Cardiac muscle cell (in vitro differentiated cells and primary cell): Measurements from ENCODE around the gene PAXIP1. TPM values are rescaled to one million over a fixed set of nuclear protein-coding genes. Genes with fewer than 3 reads are reported as not detected.

Experiments used
- DNase-seq, 2 donors: peaks; one replicate each; pipeline versions ENCODE4 v3.0.0 to v3.0.0-alpha.2; 2010 to 2017; ENCODE audit warnings: low read depth in 1 of 2, low spot score in 1 of 2
- H3K27ac ChIP-seq: fragments of 200-600 bp; sonication (generic); 2 replicates; pipeline ENCODE4 v1.5.1; 2016
- H3K27me3 ChIP-seq: fragments of 200-600 bp; sonication (generic); 2 replicates; pipeline ENCODE4 v1.6.0; 2016; ENCODE audit warnings: control low read depth
- H3K36me3 ChIP-seq: fragments of 200-600 bp; sonication (generic); 2 replicates; pipeline ENCODE4 v1.5.1; 2016; ENCODE audit warnings: control low read depth
- H3K4me1 ChIP-seq: fragments of 200-600 bp; sonication (generic); 2 replicates; pipeline ENCODE4 v1.8.1; 2017; ENCODE audit warnings: low read depth, mild to moderate bottlenecking, mixed run types
- H3K4me3 ChIP-seq: fragments of 200-600 bp; sonication (generic); 2 replicates; pipeline ENCODE4 v1.5.1; 2016; ENCODE audit warnings: mild to moderate bottlenecking
- H3K9me3 ChIP-seq: fragments of 200-600 bp; sonication (generic); 2 replicates; pipeline ENCODE4 v1.5.1; 2017; ENCODE audit warnings: low read depth, mild to moderate bottlenecking, control low read depth
- CTCF ChIP-seq: IDR thresholded peaks from 2 replicates; pipeline ENCODE4 v1.5.1; 2012; ENCODE audit warnings: low read depth, mild to moderate bottlenecking, low read length
- polyA plus RNA-seq: library from polyadenylated mRNA; unstranded; fragments of >200 nt; fragmentation: Nextera tagmentation; extraction: Ambion mirVana; gene quantifications from 2 replicates; pipeline ENCODE4 v1.2.1, GENCODE V29; 2016
- total RNA-seq: library from RNA; depleted of rRNA; stranded (reverse); fragments of >200 nt; gene quantifications from 2 replicates; pipeline ENCODE4 v1.2.3, GENCODE V29; 2016

PAXIP1 gene
- total and polyA plus RNA-seq, 2 experiments from 2014 or later, result 3.7 to 11.2 TPM

- TF ChIP-seq CTCF, result no peak
- Histone ChIP-seq H3K27ac (no peak overlapping the region), H3K27me3 (no peaks in the 10 kb centered on the region), H3K4me1 (no peaks in the 10 kb centered on the region), H3K4me3 (no peak overlapping the region), H3K9me3 (no peaks in the 10 kb centered on the region), H3K36me3 (no peaks in the 10 kb centered on the region)
- DNase-seq, result no peak
Measured at GRCh38 chr7:155032978-155033377, 30.1 kb upstream of the PAXIP1 start.

DNA sequence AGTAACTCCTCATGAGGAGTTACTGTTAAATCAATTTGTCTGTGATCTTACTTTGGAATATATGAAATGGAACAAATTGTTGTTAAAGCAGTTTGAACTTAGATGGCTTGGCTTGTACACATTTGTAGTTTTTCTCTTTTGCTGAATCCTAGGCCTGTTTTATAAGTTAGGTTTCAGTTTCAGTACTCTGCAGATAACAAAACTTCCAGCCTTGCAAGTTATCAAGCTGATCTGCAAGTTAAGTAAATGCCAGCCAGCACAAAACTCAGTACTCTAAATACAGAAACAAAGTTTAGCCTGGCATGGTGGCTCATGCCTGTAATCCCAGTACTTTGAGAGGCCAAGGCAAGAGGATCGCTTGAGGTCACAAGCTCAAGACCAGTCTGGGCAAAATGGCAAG lies 25.0 kb upstream of the PAXIP1 start:
- Histone ChIP-seq H3K36me3 (no peaks in the 10 kb centered on the region), H3K4me1 (no peaks in the 10 kb centered on the region), H3K27ac (no peak overlapping the region), H3K27me3 (no peaks in the 10 kb centered on the region), H3K9me3 (no peaks in the 10 kb centered on the region), H3K4me3 (no peak overlapping the region)
- no peak for DNase-seq
- TF ChIP-seq CTCF, result no peak

GRCh38 chr7:155021699-155022145 lies 18.8 kb upstream of the PAXIP1 start:
- Histone ChIP-seq H3K9me3 (no peaks in the 10 kb centered on the region), H3K27me3 (no peaks in the 10 kb centered on the region), H3K4me3 (no peak overlapping the region), H3K4me1 (no peaks in the 10 kb centered on the region), H3K36me3 (no peaks in the 10 kb centered on the region), H3K27ac (no peak overlapping the region)
- TF ChIP-seq CTCF, result no peak
- DNase-seq, result no peak

- no peak overlapping the region for H3K4me3 ChIP-seq
- no peaks in the 10 kb centered on the region for H3K27me3 ChIP-seq
- TF ChIP-seq CTCF, result no peak
- H3K36me3 ChIP-seq, result no peaks in the 10 kb centered on the region
- H3K4me1 ChIP-seq, result no peaks in the 10 kb centered on the region
- no peaks in the 10 kb centered on the region for H3K9me3 ChIP-seq
- no peak for DNase-seq
- no peak overlapping the region for H3K27ac ChIP-seq
Measured at GRCh38 chr7:155020996-155021395, 18.1 kb upstream of the PAXIP1 start.

GRCh38 chr7:155017834-155018233 lies 14.9 kb upstream of the PAXIP1 start:
- DNase-seq, result no peak
- H3K36me3 ChIP-seq, result no peaks in the 10 kb centered on the region
- H3K4me1 ChIP-seq, result no peaks in the 10 kb centered on the region
- no peak overlapping the region for H3K27ac ChIP-seq
- no peak overlapping the region for H3K4me3 ChIP-seq
- TF ChIP-seq CTCF, result no peak
- H3K9me3 ChIP-seq, result no peaks in the 10 kb centered on the region
- H3K27me3 ChIP-seq, result no peaks in the 10 kb centered on the region

DNA sequence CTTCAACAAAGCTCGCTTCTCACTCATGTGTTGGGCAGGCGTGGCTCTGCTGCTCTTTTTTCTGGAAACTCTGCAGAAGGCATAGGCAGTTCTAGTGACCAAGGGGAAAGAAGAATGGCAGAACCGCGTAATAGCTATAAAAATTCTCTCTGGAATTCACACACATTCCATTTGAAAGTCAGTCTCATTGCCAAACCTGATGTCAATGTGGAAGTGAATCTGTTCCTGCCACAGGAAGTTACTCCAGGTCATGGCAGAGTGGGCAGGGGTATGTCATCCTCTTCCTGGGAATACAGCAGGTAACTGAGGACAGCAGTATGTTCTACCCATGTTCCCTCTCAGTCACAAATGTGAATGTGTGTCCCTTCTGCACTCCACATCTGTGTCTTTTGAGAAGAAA lies 8.2 kb upstream of the PAXIP1 start:
- TF ChIP-seq CTCF, result no peak
- Histone ChIP-seq H3K36me3 (no peaks in the 10 kb centered on the region), H3K4me3 (no peak overlapping the region), H3K27ac (no peak overlapping the region), H3K4me1 (no peaks in the 10 kb centered on the region), H3K27me3 (no peaks in the 10 kb centered on the region), H3K9me3 (no peaks in the 10 kb centered on the region)
- no peak for DNase-seq
